NCI-H1105 (cell line): ENCODE measurements around the gene TULP3.

Experiments
- DNase-seq: peaks from one replicate; lab custom pipeline; 2025; lab: John Stamatoyannopoulos, UW

Gene TULP3

DNA sequence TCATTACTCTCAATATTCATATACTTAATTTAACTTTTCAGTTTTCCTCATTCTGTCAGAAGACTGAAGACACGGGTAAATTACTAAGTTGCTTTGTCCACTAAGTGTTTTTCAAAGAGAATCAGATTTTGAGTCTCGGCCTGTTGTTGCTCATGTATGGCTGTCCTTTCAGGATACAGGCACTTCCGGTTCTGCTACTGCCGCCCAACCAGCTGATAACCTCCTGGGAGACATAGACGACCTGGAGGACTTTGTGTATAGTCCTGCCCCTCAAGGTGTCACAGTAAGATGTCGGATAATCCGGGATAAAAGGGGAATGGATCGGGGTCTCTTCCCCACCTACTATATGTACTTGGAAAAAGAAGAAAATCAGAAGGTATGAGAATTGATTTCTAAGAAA lies 40.2 kb downstream of the TULP3 start:
- no peak for DNase-seq

- no peak for DNase-seq
Measured at GRCh38 chr12:2933586-2933985, 42.9 kb downstream of the TULP3 start.

DNA sequence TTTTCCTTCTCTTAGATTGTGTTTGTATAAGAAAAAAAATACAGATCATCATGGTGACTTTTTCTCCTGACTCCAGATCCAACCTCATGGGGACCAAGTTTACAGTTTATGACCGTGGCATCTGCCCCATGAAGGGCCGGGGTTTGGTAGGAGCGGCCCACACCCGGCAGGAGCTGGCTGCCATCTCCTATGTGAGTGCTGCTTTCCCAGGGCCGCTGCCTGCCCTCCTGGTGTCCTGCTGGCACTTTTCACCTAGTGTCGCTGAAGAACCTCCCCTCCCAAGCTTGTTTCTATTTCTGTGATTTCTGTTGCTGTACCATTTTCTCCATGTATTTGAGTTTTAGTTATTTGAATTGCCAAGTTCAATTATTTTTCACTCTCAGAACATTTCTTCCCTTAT lies 43.7 kb downstream of the TULP3 start:
- no peak for DNase-seq

GRCh38 chr12:2936301-2936700 lies 45.6 kb downstream of the TULP3 start:
- DNase-seq, result no peak

DNA sequence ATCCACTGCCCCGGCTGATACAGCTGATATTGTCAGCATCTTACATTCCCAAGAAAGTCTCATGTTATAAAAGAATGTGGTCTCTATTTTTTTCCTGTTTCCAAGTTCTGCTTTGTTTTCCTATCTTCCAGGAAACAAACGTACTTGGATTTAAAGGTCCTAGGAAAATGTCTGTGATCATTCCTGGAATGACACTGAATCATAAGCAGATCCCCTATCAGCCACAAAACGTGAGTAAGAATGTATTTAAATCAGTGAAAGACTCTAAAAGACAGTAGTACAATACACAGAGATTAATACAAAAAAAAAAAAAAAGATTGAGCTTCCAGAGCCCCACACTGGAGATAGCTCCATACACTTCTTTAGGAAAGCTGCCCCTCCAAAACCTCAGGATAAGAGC lies 46.8 kb downstream of the TULP3 start:
- no peak for DNase-seq

- DNase-seq, result no peak
Measured at GRCh38 chr12:2939191-2939590, 48.5 kb downstream of the TULP3 start.

DNA sequence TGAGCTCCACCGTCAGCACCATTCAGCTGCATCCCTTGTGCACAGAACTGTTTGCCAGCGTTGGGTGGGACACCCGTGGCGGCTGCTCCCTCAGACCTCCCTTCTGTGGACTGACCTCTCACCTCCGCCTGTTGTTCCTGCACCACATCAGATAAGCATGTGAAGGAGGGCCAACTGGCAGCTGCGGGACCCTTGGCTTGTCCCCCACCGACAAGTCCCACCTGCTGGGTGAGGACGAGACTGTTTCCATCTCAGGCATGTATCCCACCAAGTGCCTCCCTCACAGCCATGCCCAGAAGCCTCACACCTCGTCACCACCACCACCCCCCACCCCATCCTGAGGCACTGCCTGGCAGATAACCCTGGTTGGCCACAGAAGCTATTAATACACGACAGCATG lies 49.9 kb downstream of the TULP3 start:
- DNase-seq, result no peak

GRCh38 chr12:2941524-2941923 lies 50.8 kb downstream of the TULP3 start:
- no peak for DNase-seq

- peak; percentile 48 for DNase-seq
Measured at GRCh38 chr12:2944401-2945047, 53.8 kb downstream of the TULP3 start.

DNA sequence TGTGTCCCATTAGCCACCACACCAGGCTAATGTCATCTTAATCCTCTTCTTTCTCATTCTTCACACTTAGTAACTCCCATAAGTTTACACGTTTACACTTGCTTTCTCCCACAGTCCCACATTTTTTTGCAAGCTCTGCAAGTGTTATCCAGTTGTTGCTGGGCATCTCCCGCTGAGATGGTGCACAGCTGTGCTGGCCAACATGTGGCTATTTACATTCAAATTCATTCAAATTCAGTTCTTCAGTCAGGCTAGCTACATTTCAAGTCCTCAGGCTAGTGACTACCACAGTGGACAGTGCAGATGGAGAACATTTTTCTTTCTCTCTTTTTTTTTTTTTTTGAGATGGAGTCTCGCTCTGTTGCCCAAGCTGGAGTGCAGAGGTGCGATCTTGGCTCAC lies 58.7 kb downstream of the TULP3 start:
- DNase-seq, result no peak

- DNase-seq, result no peak
Measured at GRCh38 chr12:2955888-2956287, 65.2 kb downstream of the TULP3 start.

DNA sequence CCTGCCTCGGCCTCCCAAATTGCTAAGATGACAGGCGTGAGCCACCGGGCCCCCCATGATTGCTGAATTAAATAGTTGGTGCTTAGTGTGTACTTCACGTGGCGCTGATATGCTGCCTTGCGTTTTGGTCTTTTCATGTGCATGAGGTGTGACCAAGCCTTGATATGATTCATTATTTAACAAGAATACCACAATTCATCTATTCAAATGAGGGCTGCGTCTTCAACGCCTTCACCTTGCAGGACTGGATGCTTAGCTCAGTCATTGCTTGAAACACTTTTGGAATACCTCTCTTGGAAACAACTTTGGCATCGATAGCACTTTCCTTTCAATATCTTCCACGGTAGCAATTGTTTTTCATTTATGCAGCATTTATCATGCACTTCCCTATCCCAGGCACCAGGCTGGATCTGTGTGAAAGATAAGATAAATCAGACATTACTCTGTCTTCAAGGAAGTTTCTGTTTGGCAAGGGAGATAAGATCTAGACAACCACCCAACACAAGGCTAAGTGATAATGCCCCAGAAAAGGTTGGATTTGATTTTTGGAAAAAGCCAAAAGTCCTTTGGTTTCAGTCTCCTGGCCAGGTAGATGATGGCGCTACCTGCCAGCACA lies 67.2 kb downstream of the TULP3 start:
- DNase-seq, result no peak

DNA sequence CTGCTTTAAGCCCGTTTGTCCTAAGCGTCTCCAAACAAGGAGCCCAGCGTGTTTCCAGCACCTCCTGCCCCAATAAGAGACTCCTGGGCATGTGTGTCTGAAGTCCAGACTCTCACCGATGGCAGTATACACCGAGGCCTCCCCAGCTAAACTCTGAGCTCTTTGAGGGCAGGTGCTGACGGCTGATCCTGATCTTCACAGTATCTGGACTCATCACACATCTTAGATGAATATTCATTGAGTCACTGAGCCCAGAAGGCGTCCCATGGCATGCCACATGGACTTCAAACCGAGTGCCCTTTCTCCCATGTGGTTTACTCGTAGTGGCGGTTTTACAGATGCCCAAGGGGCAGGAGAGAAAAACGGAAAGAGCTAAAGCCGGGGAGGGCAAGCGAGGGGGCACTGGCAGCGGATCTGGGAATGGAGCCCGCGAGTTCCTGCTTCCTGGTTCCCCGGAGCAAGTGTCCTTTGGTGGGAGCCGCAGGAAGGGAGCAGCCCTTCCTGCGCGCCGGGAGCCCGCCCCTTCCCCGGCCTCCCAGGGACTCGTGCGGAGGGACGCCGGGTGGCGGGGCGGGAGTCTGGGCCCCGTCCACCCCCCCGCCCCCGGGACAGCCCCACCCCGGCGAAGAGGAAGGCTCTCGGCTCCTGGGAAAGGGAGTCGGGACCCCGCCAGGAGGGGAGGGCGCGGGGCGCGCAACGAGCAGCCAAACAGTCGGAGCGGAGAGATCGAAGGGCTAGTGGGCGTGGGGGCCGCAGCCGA lies 67.9 kb downstream of the TULP3 start:
- DNase-seq, result peak; percentile 28

DNA sequence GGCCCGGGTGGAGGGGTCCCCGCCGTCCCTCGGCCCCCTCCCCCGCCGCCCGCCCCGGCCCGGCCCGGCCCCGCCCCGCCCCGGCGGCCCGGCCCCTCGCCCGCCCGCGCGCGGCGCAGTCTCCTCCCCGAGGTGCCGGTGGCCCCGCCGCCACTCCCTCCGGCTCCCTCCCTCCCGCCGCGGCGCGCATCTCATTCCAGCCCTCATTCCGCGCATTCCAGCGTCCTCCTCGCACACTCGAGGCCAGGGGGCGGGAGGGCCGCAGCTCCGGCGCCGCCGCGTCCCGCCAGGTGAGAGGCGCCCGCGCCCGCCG lies 68.5 kb downstream of the TULP3 start, which contains the start of gene TEAD4:
TSS of gene TEAD4 (plus strand) at position 206 of the 313 bp plus-strand sequence.
- DNase-seq, result peak; percentile 37

DNA sequence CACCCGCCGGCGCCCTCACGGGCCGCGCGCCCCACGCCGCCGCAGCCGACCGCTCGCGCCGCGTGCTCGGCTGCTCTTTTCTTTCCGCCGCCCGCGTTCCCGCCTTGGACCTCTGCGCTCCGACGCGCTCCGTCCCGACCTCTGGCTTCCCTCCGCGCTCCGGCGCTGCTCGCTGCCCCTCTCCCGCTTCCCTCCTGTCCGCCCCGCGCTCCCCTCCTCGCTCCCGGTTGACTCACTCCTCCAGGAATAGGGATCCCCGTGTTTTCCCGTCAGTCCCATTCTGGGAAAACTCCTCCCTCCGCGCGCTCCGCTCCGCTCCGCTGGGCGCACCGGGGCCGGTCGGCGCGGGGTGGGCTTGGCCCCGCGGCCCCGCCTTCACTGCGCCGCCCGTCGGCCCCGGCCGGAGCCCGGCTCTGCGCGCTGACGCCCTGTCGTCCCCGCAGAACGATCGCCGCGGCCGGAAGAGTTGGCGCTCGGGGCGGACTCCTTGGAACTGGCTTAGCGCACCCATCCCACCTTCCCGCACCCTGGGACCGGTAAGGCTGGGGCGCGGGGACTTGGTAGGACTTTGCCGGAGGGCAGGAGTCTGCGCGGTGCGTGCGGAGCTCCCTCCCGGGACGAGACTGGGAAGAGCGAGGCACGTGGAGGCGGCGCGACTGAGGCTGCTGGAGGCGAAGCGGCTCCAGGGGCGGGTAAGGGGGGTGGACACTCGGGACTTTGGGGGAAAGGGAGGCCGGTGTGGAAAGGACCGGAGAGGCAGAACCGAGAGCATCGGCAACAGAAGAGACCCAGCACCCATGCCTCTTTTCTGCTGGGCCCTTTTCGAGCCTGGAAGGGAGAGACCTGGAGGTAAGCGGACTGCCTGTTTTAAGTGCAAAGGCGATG lies 69.1 kb downstream of the TULP3 start:
- peak; percentile 37 for DNase-seq

DNA sequence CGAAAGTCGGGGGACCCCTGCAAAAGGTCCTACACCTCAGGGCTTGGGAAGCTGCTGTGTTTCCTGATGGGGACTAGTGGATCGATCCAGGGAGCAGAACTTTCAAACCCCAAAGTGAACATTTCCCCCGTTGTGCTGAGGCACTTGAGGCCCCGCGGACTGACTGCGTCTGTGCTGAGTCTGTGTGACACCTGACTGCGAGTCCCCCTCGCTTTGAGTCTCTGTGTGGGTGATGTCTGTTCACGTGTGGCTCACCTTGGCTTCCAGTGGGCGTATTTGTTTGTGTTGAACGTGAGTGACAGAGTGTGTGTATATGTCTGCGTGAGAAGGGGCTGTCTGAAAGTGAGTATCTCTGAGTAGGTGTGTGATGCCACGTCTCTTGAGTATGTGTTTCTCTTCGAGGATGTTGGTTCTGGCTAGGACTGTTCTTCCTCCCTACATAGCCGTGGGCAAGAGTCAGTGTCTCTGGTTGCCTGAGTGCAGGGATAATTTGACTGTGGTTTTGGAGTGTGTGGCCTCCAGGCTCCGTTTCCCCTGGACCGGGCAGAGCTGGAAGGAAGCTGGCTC lies 69.8 kb downstream of the TULP3 start:
- DNase-seq, result no peak

GRCh38 chr12:2960996-2961616 lies 70.4 kb downstream of the TULP3 start:
- no peak for DNase-seq

- no peak for DNase-seq
Measured at GRCh38 chr12:2961705-2962104, 71.0 kb downstream of the TULP3 start.

- no peak for DNase-seq
Measured at GRCh38 chr12:2963154-2963759, 72.6 kb downstream of the TULP3 start.

DNA sequence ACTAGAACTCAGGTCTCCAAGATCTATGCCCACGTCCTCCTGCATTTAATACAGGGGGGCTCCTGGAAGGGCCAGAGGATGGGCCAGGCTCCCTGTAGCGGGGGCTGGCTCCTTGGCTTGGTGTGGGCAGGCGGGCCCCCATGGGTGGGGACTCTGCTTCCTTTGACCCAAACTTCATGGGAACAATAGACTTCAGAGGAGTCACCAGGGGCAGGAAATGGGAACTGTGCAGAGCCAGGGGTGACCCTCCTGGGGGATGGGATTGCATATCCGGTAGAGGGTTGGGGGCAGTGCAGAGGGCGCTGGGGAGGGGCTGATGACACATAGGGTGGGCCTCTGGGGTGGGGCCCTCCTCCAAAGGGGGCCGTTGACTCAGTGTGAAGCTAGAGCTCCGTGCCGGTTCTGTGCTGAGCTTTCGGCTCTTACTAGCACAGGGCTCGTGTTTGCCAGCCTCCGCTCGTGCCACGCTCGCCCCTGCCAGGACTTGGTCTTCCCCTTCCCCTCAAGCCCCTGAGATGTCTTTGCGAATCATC lies 73.1 kb downstream of the TULP3 start:
- no peak for DNase-seq

- no peak for DNase-seq
Measured at GRCh38 chr12:2967651-2968050, 77.0 kb downstream of the TULP3 start.
